Measurements from ENCODE around the gene CADPS.

GRCh38 chr3:62446337-62446940, 428.8 kb downstream of the CADPS start:
- TF ChIP-seq FOSL2 (IDR thresholded peaks at IDR 0.05; ENCODE audit: borderline replicate concordance, low read depth) (no peak), TEAD4 (IDR thresholded peaks at IDR 0.05; ENCODE audit: borderline replicate concordance, insufficient read depth) (no peak), MAX (IDR thresholded peaks at IDR 0.05; ENCODE audit: low read depth) (no peak), CTCF (IDR thresholded peaks at IDR 0.05) (no peak), RAD21 (IDR thresholded peaks at IDR 0.05; ENCODE audit: low read length) (no peak), GABPA (IDR thresholded peaks at IDR 0.05; ENCODE audit: low read depth) (no peak), YY1 (IDR thresholded peaks at IDR 0.05; ENCODE audit: low read depth) (no peak), USF2 (IDR thresholded peaks at IDR 0.05; ENCODE audit: borderline replicate concordance, low read depth, low read length) (no peak), RFX5 (IDR thresholded peaks at IDR 0.05; ENCODE audit: low read length) (no peak), MEF2A (IDR thresholded peaks at IDR 0.05; ENCODE audit: borderline replicate concordance, low read depth) (no peak), REST (IDR thresholded peaks at IDR 0.05; ENCODE audit: low read depth, low read length) (no peak), MXI1 (IDR thresholded peaks at IDR 0.05; ENCODE audit: low read depth, low read length) (no peak), SMC3 (IDR thresholded peaks at IDR 0.05; ENCODE audit: low read depth, low read length) (no peak)

All from SK-N-SH (cell line).